SKM-1 treated with dmso at 0.1 percent for 144 hours (cell line): ENCODE measurements around the gene RAD51D.
"Not testable (repeated sequence)": the region's sequence is repeated elsewhere in the genome, so short reads cannot be mapped to it uniquely, and the experiment has no call there.

Source experiments
- DNase-seq: peaks from one replicate; lab custom pipeline; 2025; ENCODE audit not compliant: unreplicated experiment; lab: John Stamatoyannopoulos, UW

RAD51D gene

DNA sequence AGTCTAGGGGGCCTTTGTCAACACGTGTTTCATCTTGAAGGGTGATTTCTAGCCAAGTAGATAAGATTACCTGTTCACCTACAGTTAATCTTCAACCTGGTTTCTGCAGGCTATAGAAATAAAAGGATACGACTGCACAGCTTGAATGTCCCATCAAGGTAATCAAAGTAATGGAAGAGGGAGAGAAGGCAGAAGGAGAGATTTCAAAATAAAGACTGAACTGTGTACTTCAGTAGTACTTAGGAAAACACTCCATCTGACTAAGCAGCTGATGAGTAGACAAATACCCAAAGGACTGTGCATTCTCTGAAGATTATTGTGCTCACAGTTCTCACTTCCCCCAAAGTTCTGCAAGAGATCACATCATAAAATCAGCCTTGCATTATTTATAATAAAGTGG is 50.3 kb downstream of the RAD51D start:
- no peak for DNase-seq

DNA sequence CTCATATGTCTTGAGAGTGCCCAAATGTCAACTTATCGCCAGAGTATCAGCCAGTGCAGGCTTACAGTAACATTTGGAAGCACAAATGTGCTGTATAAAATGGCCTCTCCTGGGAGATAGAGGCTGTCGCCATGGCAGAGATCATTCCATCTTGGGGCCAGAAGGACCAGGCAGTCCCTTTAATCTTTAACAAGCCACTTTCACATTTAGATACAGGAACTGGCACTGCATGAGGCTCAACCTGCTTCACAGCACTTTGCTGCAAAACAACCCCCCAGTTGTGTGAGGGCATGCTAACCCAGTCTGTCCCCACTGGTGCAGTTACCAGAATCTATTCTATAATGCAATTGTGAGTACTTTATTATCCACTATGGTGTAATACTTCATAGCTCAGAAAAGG is 51.4 kb downstream of the RAD51D start:
- DNase-seq, result no peak

DNA sequence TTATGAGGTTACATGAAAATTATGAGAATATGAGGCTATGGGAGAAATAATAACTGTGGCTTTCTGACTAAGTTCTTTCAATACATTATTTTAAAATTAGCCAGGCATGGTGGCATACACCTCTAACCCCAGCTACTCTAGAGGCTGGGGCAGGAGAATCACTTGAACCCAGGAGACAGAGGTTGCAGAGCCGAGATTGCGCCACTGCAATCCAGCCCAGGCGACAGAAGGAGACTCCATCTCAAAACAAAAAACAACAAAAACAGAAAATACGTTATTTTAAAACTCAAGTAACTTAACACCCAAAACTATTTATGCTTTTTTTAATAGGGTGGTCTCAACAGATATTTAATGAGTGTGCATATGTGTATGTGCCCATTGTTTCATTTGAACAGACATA is 53.8 kb downstream of the RAD51D start:
- DNase-seq, result no peak

GRCh38 chr17:35064516-35065215 is 55.0 kb downstream of the RAD51D start:
- DNase-seq, result no peak

DNA sequence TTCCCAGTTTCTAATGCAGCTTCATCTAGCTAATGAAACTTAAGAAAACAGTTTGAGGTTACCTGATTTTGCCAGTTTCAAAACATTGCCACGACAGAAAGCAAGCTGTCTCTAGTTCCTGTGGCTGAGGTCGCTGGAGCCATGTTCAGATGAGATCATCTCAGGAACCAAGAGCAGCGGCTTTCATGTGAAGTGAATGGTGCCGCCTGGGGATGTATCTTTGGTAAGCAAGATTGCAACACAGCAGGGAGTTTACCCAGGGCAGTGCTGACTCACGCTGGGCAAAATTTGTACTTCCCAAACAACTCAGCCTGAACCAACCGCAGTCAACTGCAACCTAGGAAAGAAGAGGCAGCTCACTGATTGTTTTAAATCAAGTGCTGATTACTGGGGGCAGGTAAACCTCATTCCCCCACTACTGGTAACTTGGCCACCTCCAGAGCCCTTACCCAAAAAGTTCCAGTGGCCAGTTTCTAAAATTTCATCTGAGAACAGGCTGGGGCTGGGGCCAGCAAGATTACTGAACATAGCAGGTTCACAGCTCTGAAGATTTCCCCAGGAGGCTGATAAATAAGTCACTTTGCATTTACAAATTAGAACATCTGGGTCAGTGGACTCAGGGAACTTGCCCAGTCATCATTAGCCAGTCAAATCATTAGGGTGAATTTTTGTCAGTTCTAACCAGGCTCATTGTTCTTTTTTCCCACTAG is 56.0 kb downstream of the RAD51D start, which contains the start of gene RFFL:
TSS of gene RFFL (minus strand) at position 194 of the 710 bp plus-strand sequence. CDS start 37,154 bp downstream, outside the sequence.
- DNase-seq, result peak; percentile 97

- no peak for DNase-seq
These were observed 57.4 kb downstream of the RAD51D start for GRCh38 chr17:35062308-35062707.

DNA sequence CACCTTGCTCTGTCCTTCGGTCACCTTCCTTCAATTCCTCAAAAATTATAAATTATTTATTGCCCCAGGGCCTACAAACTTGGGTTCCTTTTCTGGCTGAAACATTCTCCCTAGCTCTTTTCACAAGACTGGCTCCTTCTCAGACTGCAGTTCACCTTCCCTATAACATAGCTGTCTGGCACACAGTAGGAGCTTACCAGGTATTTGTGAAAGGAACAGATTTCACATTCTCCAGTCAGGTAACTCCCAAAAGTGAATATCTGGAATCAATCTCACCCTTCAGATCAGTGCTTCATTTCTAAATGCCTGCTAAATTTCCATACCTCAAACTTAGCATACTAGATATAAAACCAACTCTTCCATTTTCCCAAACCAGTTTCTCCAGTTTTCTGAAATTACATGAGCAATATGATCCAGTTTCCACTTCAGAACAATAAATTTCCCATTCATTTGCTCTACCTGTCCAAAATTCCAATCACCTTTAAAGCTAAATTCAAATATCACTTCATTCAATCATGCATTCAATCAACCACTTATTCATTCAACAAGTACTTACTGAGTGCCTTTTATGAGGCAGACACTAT is 62.2 kb downstream of the RAD51D start:
- DNase-seq, result no peak

DNA sequence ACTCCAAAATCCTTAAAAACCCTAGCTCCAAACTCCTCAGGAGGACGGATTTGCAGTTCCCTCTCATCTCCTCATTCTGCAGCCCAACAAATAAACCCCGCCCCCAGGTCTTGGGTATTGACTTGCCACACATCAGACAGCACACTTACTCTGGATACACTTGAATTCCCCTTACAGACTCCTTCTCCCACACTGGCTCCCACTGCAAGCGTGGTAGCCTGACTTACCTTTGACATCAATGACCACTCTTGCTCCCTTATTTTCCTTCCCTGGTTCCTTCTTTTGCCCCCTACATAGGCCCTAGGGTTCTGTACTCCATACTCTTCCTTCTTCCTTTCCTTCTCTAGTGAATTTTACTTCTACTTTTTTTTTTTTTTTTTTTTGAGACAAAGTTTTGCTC is 63.6 kb downstream of the RAD51D start:
- no peak for DNase-seq

DNA sequence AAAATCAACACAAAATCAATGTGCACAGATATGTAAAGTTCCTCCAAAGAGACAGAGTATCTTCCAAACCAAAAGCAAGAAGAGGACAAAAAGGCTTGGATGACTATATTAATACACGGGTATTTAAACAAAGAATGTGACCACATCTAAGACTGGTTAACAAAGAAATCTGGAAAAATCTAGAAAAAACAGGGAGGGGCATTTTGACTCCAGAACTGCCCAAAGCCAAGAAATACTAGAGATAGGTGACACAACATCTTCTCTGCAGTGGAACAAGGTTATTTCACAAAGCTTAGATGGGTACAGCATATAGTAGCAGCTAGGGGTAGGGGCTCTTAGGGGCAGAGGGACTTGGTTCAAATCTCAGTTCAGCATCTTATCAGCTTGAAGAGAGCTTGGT is 66.5 kb downstream of the RAD51D start:
- DNase-seq, result no peak

DNA sequence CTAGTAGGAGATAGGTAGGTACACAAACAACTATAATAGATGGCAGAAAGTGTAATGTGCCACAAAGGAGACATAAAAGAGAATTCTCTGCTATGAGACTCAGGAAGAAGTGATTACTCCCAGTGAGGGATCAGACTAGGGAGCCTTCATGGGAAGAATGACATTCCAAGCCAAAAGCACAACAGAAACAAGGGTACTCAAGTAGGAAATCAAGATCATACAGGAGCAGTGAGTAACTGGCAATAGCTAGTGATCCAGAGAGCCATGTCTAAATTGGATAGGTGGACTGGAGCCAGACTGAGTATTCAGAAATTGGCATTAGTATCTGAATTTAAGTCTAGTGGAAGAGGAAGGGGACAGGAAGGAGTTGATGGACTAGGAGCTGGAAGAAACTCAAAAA is 66.9 kb downstream of the RAD51D start:
- DNase-seq, result no peak

DNA sequence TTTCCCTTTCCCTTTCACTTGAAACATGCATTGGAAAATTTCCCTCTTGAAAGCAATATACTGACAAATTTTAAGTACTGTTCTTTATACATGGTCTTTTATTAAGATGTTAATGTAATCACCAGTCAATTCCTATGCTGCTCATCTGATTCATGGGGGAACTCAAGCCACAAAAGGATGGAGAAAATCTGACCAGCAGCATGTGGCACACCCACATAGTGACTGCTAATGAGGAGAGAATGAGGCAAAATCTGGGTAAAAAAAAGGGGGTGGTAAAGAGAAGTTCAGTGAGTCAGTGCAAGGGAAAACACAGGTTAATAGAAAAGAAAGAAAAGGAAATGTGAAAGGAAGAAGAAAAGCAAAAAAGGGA is 67.4 kb downstream of the RAD51D start:
- no peak for DNase-seq

DNA sequence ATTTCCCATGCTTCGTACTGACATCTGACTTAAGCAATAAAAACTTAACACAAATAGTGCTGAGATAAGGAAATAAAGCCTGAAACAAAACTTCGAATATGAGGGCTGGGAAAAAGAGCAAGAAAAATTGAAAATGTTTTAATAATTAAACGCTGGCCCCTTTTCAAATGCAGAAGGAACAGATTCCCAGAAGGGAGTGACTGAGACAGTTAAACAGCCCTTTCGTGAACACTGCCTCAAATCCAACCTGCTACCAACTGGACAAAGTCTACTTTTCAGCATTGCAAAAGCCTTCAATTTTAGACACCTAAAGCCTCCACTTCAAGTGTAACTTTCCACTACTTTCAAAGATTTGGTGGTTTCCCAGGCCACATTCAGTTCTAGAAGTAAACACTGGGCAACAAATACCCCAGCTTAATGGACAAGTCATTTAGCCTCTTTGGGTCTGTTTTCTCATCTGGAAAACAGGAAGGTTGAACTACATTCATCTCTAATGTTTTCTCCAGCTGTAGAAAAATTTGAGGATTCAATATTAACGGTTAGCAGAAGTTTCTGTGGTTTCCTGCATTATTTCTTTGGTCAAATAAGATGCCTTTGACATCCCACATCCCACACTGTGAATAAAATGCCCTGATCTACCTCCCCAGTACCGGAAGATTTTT is 68.0 kb downstream of the RAD51D start:
- no peak for DNase-seq

- DNase-seq, result peak; percentile 72
These were observed 68.5 kb downstream of the RAD51D start for GRCh38 chr17:35051183-35051578.

DNA sequence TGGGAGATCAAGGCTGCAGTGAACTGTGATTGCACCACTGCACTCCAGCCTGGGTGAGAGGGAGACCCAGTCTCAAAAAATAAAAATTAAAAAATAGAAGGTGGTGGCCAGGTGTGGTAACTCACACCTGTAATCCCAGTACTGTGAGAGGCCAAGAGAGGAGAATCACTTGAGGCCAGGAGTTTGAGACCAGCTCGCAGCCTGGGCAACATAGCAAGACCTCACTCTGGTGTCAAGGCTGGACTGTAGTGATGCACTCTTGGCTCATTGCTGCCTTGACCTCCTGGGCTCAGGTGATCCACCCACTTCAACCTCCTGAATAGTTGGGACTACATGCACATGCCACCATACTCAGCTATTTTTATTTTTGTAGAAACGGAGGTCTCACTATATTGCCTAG is 69.5 kb downstream of the RAD51D start:
- DNase-seq, result no peak

- DNase-seq, result no peak
These were observed 70.8 kb downstream of the RAD51D start for GRCh38 chr17:35048685-35049379.

- DNase-seq, result no peak
These were observed 72.8 kb downstream of the RAD51D start for GRCh38 chr17:35046740-35047283.

GRCh38 chr17:35046245-35046644 is 73.4 kb downstream of the RAD51D start:
- no peak for DNase-seq

DNA sequence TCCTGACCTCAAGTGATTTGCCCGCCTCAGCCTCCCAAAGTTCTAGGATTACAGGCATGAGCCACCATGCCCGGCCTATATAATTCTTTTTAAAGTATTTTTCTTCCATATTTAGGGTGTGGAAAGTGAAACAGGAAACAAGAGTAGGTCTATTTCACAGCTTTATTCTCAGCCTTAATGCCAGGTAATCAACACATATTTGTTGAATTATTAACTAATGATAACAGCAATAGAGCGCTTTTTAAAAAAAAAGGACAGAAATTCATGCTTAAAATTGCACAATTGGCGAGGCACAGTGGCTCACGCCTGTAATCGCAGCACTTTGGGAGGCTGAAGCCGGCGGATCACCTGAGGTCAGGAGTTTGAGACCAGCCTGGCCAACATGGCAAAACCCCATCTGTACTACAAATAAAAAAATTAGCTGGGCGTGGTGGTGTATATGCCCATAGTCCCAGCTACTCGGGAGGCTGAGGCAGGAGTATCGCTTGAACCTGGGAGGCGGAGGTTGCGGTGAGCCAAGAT is 74.1 kb downstream of the RAD51D start:
- DNase-seq, result not testable (repeated sequence)

- no peak for DNase-seq
These were observed 75.5 kb downstream of the RAD51D start for GRCh38 chr17:35044181-35044580.
